Stimulated activated CD8-positive, alpha-beta memory T cell treated with anti-CD3 and anti-CD28 coated beads, Interleukin-15, amount 100 ng/mL, for 24 hours (primary cell): ENCODE results near the gene ONECUT3.

Source experiments
- DNase-seq: peaks from one replicate; pipeline ENCODE4 v3.0.0-alpha.2; 2020; ENCODE audit warnings: low read depth

The ONECUT3 gene

GRCh38 chr19:1768248-1768647, 14.9 kb downstream of the ONECUT3 start:
- DNase-seq = no peak

- no peak for DNase-seq
These were observed 15.8 kb downstream of the ONECUT3 start for GRCh38 chr19:1768918-1769644.

GRCh38 chr19:1769645-1769985, 16.3 kb downstream of the ONECUT3 start:
- DNase-seq = no peak

- no peak for DNase-seq
These were observed 17.7 kb downstream of the ONECUT3 start for GRCh38 chr19:1770866-1771576.

GRCh38 chr19:1773184-1773583, 19.9 kb downstream of the ONECUT3 start:
- no peak for DNase-seq

GRCh38 chr19:1774989-1775772, 21.9 kb downstream of the ONECUT3 start:
- no peak for DNase-seq

GRCh38 chr19:1775951-1776605, 22.8 kb downstream of the ONECUT3 start:
- DNase-seq = no peak

GRCh38 chr19:1776606-1777147, 23.4 kb downstream of the ONECUT3 start:
- DNase-seq = no peak

GRCh38 chr19:1777149-1777548, 23.8 kb downstream of the ONECUT3 start:
- no peak for DNase-seq

GRCh38 chr19:1779574-1779973, 26.3 kb downstream of the ONECUT3 start:
- no peak for DNase-seq

- no peak for DNase-seq
These were observed 27.1 kb downstream of the ONECUT3 start for GRCh38 chr19:1780272-1780958.

GRCh38 chr19:1782521-1782920, 29.2 kb downstream of the ONECUT3 start:
- DNase-seq = no peak

- DNase-seq = no peak
These were observed 30.0 kb downstream of the ONECUT3 start for GRCh38 chr19:1783354-1783753.

GRCh38 chr19:1783874-1784273, 30.6 kb downstream of the ONECUT3 start:
- no peak for DNase-seq

GRCh38 chr19:1785310-1785709, 32.0 kb downstream of the ONECUT3 start:
- no peak for DNase-seq

- DNase-seq = no peak
These were observed 33.4 kb downstream of the ONECUT3 start for GRCh38 chr19:1786668-1787067.

GRCh38 chr19:1787116-1787515, 33.8 kb downstream of the ONECUT3 start:
- no peak for DNase-seq

GRCh38 chr19:1789261-1790041, 36.1 kb downstream of the ONECUT3 start:
- DNase-seq = no peak

GRCh38 chr19:1790054-1790792, 36.9 kb downstream of the ONECUT3 start:
- DNase-seq = no peak

GRCh38 chr19:1791879-1792278, 38.6 kb downstream of the ONECUT3 start:
- no peak for DNase-seq
